A673 (cell line): ENCODE results near the gene CD96.

Source experiments
- EZH2 ChIP-seq: fragments of 200-600 bp; sonication (generic); IDR thresholded peaks from 2 replicates; pipeline ENCODE4 v1.6.1; 2017; ENCODE audit warnings: borderline replicate concordance, low read depth, mild to moderate bottlenecking, mixed read lengths, antibody characterized with exemption, low read length; ENCODE audit not compliant: poor library complexity, severe bottlenecking
- TF ChIP-seq, protein P1 (sequence below): fragments of 300-800, 200-600 bp; sonication (generic); conservative IDR thresholded peaks from 2 replicates; pipeline ENCODE4 v1.5.1; 2017; ENCODE audit warnings: low read depth, mild to moderate bottlenecking, antibody characterized with exemption, low read length, moderate library complexity, mixed read lengths

- TF ChIP-seq, protein P1, sequence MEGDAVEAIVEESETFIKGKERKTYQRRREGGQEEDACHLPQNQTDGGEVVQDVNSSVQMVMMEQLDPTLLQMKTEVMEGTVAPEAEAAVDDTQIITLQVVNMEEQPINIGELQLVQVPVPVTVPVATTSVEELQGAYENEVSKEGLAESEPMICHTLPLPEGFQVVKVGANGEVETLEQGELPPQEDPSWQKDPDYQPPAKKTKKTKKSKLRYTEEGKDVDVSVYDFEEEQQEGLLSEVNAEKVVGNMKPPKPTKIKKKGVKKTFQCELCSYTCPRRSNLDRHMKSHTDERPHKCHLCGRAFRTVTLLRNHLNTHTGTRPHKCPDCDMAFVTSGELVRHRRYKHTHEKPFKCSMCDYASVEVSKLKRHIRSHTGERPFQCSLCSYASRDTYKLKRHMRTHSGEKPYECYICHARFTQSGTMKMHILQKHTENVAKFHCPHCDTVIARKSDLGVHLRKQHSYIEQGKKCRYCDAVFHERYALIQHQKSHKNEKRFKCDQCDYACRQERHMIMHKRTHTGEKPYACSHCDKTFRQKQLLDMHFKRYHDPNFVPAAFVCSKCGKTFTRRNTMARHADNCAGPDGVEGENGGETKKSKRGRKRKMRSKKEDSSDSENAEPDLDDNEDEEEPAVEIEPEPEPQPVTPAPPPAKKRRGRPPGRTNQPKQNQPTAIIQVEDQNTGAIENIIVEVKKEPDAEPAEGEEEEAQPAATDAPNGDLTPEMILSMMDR: no peak
- no peak for TF ChIP-seq EZH2
Observed at GRCh38 chr3:111627092-111627491, 85.1 kb downstream of the CD96 start.
